Body of pancreas (tissue), 4 donors: ENCODE data around the gene PPM1H. TPM values are rescaled to one million over a fixed set of nuclear protein-coding genes. Genes with fewer than 3 reads are reported as not detected.

Experiments used
- ATAC-seq: fragments of 150-250 bp; one replicate; pipeline ENCODE4 v1.9.1; 2016
- DNase-seq, 4 donors: peaks; one replicate each; pipeline ENCODE4 v3.0.0-alpha.2; 2019
- H3K27ac ChIP-seq, 4 donors: fragments of 200-600 bp; sonication (generic); 1 replicate in 3 of 4; 2 replicates in 1 of 4; pipeline versions ENCODE4 v1.5.1 to v1.6.1; 2016 to 2019; ENCODE audit warnings: mild to moderate bottlenecking in 1 of 4, mixed read lengths in 1 of 4, moderate library complexity in 1 of 4
- H3K27me3 ChIP-seq, 2 donors: fragments of 200-600 bp; sonication (generic); one replicate each; pipeline ENCODE4 v1.6.0; 2016; ENCODE audit warnings: mild to moderate bottlenecking in 1 of 2
- H3K36me3 ChIP-seq, 2 donors: fragments of 200-600 bp; sonication (generic); replicated peaks in 1 of 2; 2 replicates each; pipeline ENCODE4 v1.5.1; 2016; ENCODE audit warnings: low read depth in 2 of 2; ENCODE audit not compliant: insufficient read depth in 1 of 2
- H3K4me1 ChIP-seq: fragments of 200-600 bp; sonication (generic); one replicate; pipeline ENCODE4 v1.6.0; 2016
- H3K4me3 ChIP-seq, 2 donors: fragments of 200-600 bp; sonication (generic); 1 replicate in 1 of 2; 2 replicates in 1 of 2; pipeline ENCODE4 v1.5.1; 2016 to 2019
- H3K9me3 ChIP-seq, 3 donors: fragments of 200-600 bp; sonication (generic); 1 replicate in 2 of 3; 2 replicates in 1 of 3; pipeline ENCODE4 v1.5.1; 2016
- CTCF ChIP-seq, 7 experiments: fragments of 450-650 bp in 4 of 7; fragments of 200-600 bp in 3 of 7; sonication (generic) in 3 of 7; IDR thresholded peaks; one replicate each; pipeline ENCODE4 v1.5.1; 2016 to 2019; ENCODE audit warnings: antibody characterized with exemption in 7 of 7
- POLR2A ChIP-seq, 3 donors: fragments of 450-650 bp; IDR thresholded peaks; one replicate each; pipeline ENCODE4 v1.6.1; 2016; ENCODE audit warnings: antibody characterized with exemption in 3 of 3, mild to moderate bottlenecking in 2 of 3
- WGBS, 2 donors: methylation state at CpG; one replicate each; pipeline ENCODE4 v1.1.5; 2017; 5-methylcytosine and 5-hydroxymethylcytosine counted together
- intact Hi-C: fragments of 100-400 bp; cut with DNase I; formaldehyde crosslinking; loops from one replicate; pipeline ENCODE4 v1.15.1; 2023
- total RNA-seq, 2 donors: library from RNA; depleted of rRNA; stranded (reverse); fragments of >200 nt; gene quantifications; one replicate each; pipeline ENCODE4 v1.1.0, GENCODE V29; 2016

PPM1H gene
- total RNA-seq, 2 donors from 2014 or later: 4.9 to 6.3 TPM

GRCh38 chr12:62776997-62777396 lies 158.0 kb downstream of the PPM1H start:
- H3K4me1 ChIP-seq: no peaks in the 10 kb centered on the region
- no peaks in the 10 kb centered on the region for H3K9me3 ChIP-seq
- no peak for ATAC-seq
- no peak overlapping the region for H3K27ac ChIP-seq
- intact Hi-C loops: no loop called here
- H3K36me3 ChIP-seq: no peaks in the 10 kb centered on the region
- H3K27me3 ChIP-seq: no peaks in the 10 kb centered on the region
- 77 to 95% methylated on average over 2 of the region's 2 CpGs for WGBS, 2 donors
- H3K4me3 ChIP-seq: no peak overlapping the region
- DNase-seq: no peak
- TF ChIP-seq CTCF (IDR thresholded peaks at IDR 0.05): no peak
- no peak for TF ChIP-seq POLR2A (IDR thresholded peaks at IDR 0.05)

GRCh38 chr12:62776575-62776974 lies 158.4 kb downstream of the PPM1H start:
- Histone ChIP-seq H3K27ac (no peak overlapping the region), H3K4me1 (no peaks in the 10 kb centered on the region), H3K27me3 (no peaks in the 10 kb centered on the region), H3K4me3 (no peak overlapping the region), H3K9me3 (no peaks in the 10 kb centered on the region), H3K36me3 (no peaks in the 10 kb centered on the region)
- ATAC-seq (no peak), DNase-seq (no peak)
- no peak for TF ChIP-seq CTCF (IDR thresholded peaks at IDR 0.05)
- no peak for TF ChIP-seq POLR2A (IDR thresholded peaks at IDR 0.05)
- intact Hi-C loops: no loop called here

GRCh38 chr12:62774794-62775193 lies 160.2 kb downstream of the PPM1H start:
- intact Hi-C loops: no loop called here
- H3K4me3 ChIP-seq: no peak overlapping the region
- no peaks in the 10 kb centered on the region for H3K36me3 ChIP-seq
- TF ChIP-seq CTCF (IDR thresholded peaks at IDR 0.05) (no peak), POLR2A (IDR thresholded peaks at IDR 0.05) (no peak)
- no peaks in the 10 kb centered on the region for H3K27me3 ChIP-seq
- no peak overlapping the region for H3K27ac ChIP-seq
- no peaks in the 10 kb centered on the region for H3K4me1 ChIP-seq
- no peaks in the 10 kb centered on the region for H3K9me3 ChIP-seq
- ATAC-seq (no peak), DNase-seq (no peak)
- 91 to 98% methylated on average over 8 of the region's 8 CpGs for WGBS, 2 donors

- H3K27ac ChIP-seq: no peak overlapping the region
- no peaks in the 10 kb centered on the region for H3K36me3 ChIP-seq
- TF ChIP-seq CTCF (IDR thresholded peaks at IDR 0.05): no peak
- no peak for TF ChIP-seq POLR2A (IDR thresholded peaks at IDR 0.05)
- intact Hi-C loops: no loop called here
- H3K9me3 ChIP-seq: no peaks in the 10 kb centered on the region
- no peak for ATAC-seq
- H3K4me1 ChIP-seq: no peaks in the 10 kb centered on the region
- no peak overlapping the region for H3K4me3 ChIP-seq
- no peak for DNase-seq
- H3K27me3 ChIP-seq: no peaks in the 10 kb centered on the region
- 94 to 98% methylated on average over 4 of the region's 4 CpGs for WGBS, 2 donors
These were observed 162.5 kb downstream of the PPM1H start for GRCh38 chr12:62772416-62772955.

GRCh38 chr12:62771828-62772227 lies 163.1 kb downstream of the PPM1H start:
- intact Hi-C loops: no loop called here

More at GRCh38 chr12:62771828-62772227, 163.1 kb downstream of the PPM1H start:
- Histone ChIP-seq H3K4me3 (no peak overlapping the region), H3K27me3 (no peaks in the 10 kb centered on the region), H3K4me1 (no peaks in the 10 kb centered on the region), H3K27ac (no peak overlapping the region), H3K9me3 (no peaks in the 10 kb centered on the region), H3K36me3 (no peaks in the 10 kb centered on the region)
- DNase-seq: no peak
- WGBS, 2 donors: 91 to 93% methylated on average over 2 of the region's 2 CpGs
- no peak for ATAC-seq
- no peak for TF ChIP-seq POLR2A (IDR thresholded peaks at IDR 0.05)
- no peak for TF ChIP-seq CTCF (IDR thresholded peaks at IDR 0.05)
